Epithelial cell of proximal tubule (primary cell): ENCODE measurements around the gene PIK3R1. TPM values are rescaled to one million over a fixed set of nuclear protein-coding genes. Genes with fewer than 3 reads are reported as not detected.

Experiments used
- DNase-seq: peaks from one replicate; pipeline ENCODE4 v3.0.0-alpha.2; 2011; ENCODE audit warnings: low read depth
- H3K4me3 ChIP-seq: 2 replicates; pipeline ENCODE4 v1.5.1; 2011; ENCODE audit warnings: low read depth, mild to moderate bottlenecking, low read length
- total RNA-seq: library from RNA; depleted of rRNA; stranded (reverse); fragments of >200 nt; gene quantifications from 2 replicates; pipeline ENCODE4 v1.2.3, GENCODE V29; 2015
- TF ChIP-seq, protein P1 (sequence below): conservative IDR thresholded peaks from 2 replicates; pipeline ENCODE4 v1.5.1; 2012; ENCODE audit warnings: low read depth, mild to moderate bottlenecking, low read length

Gene PIK3R1
- total RNA-seq, 1 donor from 2014 or later: 5.9 TPM

DNA sequence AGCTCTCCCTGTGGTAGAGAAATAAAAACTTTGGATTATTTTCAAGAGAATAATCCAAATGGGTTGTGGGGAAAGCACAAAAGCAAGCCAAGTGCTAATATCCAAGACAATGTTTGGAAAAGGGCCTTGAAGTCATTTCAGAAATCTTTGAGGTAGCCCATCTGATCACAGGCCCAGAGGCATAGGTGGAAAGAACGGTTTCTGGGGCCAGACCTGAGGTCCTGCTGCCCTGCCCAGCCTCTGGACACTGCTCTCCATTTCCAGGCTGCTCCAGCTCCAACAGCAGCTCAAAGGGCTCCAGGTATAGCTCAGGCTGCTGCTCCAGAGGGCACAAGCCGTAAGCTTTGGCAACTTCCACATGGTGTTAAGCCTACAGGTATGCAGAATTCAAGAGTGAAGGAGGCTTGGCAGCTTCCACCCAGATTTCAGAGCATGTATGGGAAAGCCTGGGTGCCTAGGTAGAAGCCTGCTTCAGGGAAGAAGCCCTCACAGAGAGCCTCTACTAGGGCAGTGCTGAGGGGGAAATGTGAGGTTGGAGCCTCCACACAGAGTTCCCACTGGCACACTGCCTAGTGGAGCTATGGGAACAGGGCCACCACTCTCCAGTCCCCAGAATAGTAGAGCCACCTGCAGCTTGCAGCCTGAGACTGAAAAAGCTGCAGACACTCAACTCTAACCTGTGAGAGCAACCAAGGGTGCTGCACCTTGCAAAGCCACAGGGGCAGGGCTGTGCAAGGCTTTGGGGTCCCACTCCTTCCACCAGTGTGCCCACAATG, 133.1 kb downstream of the PIK3R1 start:
- TF ChIP-seq, protein P1, sequence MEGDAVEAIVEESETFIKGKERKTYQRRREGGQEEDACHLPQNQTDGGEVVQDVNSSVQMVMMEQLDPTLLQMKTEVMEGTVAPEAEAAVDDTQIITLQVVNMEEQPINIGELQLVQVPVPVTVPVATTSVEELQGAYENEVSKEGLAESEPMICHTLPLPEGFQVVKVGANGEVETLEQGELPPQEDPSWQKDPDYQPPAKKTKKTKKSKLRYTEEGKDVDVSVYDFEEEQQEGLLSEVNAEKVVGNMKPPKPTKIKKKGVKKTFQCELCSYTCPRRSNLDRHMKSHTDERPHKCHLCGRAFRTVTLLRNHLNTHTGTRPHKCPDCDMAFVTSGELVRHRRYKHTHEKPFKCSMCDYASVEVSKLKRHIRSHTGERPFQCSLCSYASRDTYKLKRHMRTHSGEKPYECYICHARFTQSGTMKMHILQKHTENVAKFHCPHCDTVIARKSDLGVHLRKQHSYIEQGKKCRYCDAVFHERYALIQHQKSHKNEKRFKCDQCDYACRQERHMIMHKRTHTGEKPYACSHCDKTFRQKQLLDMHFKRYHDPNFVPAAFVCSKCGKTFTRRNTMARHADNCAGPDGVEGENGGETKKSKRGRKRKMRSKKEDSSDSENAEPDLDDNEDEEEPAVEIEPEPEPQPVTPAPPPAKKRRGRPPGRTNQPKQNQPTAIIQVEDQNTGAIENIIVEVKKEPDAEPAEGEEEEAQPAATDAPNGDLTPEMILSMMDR: no peak
- DNase-seq: no peak
- H3K4me3 ChIP-seq: no peak overlapping the region

DNA sequence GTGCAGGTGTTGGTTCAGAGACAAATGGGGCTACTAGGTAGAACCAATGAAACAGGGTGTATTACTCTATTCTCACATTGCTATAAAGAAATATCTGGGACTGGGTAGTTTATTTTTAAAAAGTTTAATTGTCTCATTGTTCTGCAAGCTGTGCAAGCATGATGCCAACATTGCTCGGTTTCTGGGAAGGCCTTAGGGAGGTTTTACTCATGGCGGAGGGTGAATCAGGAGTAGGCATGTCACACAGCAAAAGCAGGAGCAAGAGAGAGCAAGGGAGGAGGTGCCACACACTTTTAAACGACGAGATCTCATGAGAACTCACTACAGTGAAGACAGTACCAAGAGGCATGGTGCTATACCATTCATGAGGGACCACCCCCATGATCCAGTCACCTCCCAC, 134.6 kb downstream of the PIK3R1 start:
- TF ChIP-seq, protein P1: no peak
- DNase-seq: no peak
- no peak overlapping the region for H3K4me3 ChIP-seq
